WTC11 (cell line): ENCODE measurements around the gene TBCB.

ENCODE experiments used
- PRDM15 ChIP-seq: sonication (generic); formaldehyde crosslinking; IDR thresholded peaks from 2 replicates; pipeline ENCODE4 v1.8.0; 2022; ENCODE audit warnings: missing genetic modification reagents
- PRRX2 ChIP-seq: fragments of 250-450 bp; sonication (Bioruptor Pico); IDR thresholded peaks from 2 replicates; pipeline ENCODE4 v1.8.0; 2021; ENCODE audit warnings: mild to moderate bottlenecking

GRCh38 chr19:36106991-36107390, 8.3 kb upstream of the TBCB start:
- no peak for TF ChIP-seq PRRX2 (CRISPR knock-in tag)
- TF ChIP-seq PRDM15 (CRISPR knock-in tag), result no peak
